ENCODE data around the gene PPFIBP1. TPM values are rescaled to one million over a fixed set of nuclear protein-coding genes. Genes with fewer than 3 reads are reported as not detected.

The PPFIBP1 gene
- total RNA-seq, 3 donors from 2014 or later = 37.0 to 79.4 (median 40.4) TPM

DNA sequence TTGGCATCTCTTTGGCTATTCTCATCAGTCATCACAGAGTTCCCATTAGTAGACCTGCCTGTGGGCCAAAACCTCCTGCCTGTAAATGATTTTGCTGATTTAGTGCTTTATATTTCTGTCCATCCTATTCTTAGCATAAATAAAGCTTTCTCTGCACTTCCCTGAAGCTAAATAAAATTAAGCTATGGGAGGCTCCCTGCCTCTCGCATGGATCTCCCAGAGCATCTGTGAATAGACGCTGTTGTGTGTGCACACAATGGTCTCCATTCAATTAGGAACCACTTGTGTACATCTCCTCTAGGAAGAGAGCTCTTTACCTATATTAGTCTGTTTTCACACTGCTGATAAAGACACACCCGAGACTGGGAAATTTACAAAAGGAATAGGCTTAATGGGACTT, 80.4 kb downstream of the PPFIBP1 start:
- Histone ChIP-seq H3K36me3 (ENCODE audit: low read depth) (no peaks in the 10 kb centered on the region), H3K9me3 (peaks cover 3% of the 10 kb centered on the region), H3K4me1 (ENCODE audit: low read depth) (no peaks in the 10 kb centered on the region), H3K4me3 (no peak overlapping the region)
- DNase-seq (no peak), ATAC-seq (no peak)
- intact Hi-C loops (cut with DNase I, micrococcal nuclease) = no loop called here
- TF ChIP-seq, protein P1, sequence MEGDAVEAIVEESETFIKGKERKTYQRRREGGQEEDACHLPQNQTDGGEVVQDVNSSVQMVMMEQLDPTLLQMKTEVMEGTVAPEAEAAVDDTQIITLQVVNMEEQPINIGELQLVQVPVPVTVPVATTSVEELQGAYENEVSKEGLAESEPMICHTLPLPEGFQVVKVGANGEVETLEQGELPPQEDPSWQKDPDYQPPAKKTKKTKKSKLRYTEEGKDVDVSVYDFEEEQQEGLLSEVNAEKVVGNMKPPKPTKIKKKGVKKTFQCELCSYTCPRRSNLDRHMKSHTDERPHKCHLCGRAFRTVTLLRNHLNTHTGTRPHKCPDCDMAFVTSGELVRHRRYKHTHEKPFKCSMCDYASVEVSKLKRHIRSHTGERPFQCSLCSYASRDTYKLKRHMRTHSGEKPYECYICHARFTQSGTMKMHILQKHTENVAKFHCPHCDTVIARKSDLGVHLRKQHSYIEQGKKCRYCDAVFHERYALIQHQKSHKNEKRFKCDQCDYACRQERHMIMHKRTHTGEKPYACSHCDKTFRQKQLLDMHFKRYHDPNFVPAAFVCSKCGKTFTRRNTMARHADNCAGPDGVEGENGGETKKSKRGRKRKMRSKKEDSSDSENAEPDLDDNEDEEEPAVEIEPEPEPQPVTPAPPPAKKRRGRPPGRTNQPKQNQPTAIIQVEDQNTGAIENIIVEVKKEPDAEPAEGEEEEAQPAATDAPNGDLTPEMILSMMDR (IDR thresholded peaks at IDR 0.05) = no peak

DNA sequence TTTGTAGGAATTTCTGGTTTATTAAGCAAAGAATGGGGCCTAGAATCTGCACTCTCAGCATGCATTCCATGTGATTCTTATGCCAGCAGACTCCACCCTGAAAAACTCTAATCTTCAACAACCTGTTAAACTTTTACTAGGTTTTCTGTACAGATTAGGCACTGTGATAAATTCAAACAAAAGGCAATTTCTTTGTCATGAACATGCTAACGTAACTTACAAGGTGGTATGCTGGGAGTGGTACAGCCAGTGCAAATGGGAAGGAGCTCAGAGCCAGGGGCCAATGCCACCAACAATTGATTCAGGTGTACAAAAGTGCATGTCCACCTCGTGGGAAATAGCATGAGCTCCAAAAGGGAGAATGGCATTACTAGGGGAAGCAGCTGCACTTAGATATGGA, 83.0 kb downstream of the PPFIBP1 start:
- Histone ChIP-seq H3K4me1 (ENCODE audit: low read depth) (peaks cover 8% of the 10 kb centered on the region), H3K4me3 (no peak overlapping the region), H3K9me3 (peaks cover 3% of the 10 kb centered on the region), H3K36me3 (ENCODE audit: low read depth) (no peaks in the 10 kb centered on the region)
- intact Hi-C loops (cut with DNase I, micrococcal nuclease) = no loop called here
- no peak for DNase-seq
- TF ChIP-seq, protein P1 (IDR thresholded peaks at IDR 0.05) = no peak
- ATAC-seq = peak; percentile 58

DNA sequence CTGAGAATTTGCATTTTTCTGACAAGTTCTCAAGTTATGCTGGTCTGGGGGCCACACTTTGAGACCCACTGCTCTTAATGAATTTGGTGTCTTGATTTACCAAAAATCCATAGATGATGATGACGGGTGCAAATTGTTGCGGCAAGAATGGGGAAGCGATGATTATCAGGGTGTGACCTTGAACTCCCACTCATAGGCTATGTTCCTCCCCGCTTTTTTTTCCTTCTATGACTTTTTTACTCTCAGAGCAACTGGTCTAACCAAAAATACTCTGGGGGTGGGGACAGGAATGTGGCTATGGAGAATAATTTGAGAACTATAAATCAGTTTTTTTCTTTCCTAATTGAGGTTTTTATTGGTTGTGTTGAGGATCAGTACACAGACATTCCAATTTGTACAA, 83.6 kb downstream of the PPFIBP1 start:
- Histone ChIP-seq H3K9me3 (peaks cover 3% of the 10 kb centered on the region), H3K36me3 (ENCODE audit: low read depth) (no peaks in the 10 kb centered on the region), H3K4me1 (ENCODE audit: low read depth) (peaks cover 8% of the 10 kb centered on the region), H3K4me3 (no peak overlapping the region)
- no peak for ATAC-seq
- intact Hi-C loops (cut with DNase I, micrococcal nuclease) = no loop called here
- no peak for DNase-seq
- TF ChIP-seq, protein P1 (IDR thresholded peaks at IDR 0.05) = no peak

DNA sequence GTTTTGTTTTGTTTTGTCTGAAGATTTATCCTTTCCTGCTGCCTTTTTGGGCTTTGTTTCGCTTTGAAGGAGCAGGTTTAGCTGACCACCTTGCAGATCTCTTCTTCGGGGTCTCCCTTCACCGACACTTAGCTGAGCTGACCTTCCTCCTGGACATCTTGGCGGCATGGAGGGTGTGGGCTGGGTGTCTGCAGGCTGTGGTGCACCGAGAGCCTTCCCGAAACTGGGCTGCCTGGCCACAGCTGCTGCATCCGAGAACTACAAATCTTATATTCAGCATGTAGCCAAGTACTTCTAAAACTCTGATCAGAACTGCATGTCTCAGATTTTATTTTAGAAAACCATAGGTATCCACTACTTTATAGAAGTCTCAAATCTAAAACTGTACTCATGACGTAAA, 84.9 kb downstream of the PPFIBP1 start:
- TF ChIP-seq, protein P1 (IDR thresholded peaks at IDR 0.05) = no peak
- DNase-seq = no peak
- no peaks in the 10 kb centered on the region for H3K36me3 ChIP-seq (ENCODE audit: low read depth)
- intact Hi-C loops (cut with DNase I, micrococcal nuclease) = no loop called here
- no peak overlapping the region for H3K4me3 ChIP-seq
- peaks cover 3% of the 10 kb centered on the region for H3K9me3 ChIP-seq
- H3K4me1 ChIP-seq (ENCODE audit: low read depth) = peaks cover 8% of the 10 kb centered on the region
- no peak for ATAC-seq

DNA sequence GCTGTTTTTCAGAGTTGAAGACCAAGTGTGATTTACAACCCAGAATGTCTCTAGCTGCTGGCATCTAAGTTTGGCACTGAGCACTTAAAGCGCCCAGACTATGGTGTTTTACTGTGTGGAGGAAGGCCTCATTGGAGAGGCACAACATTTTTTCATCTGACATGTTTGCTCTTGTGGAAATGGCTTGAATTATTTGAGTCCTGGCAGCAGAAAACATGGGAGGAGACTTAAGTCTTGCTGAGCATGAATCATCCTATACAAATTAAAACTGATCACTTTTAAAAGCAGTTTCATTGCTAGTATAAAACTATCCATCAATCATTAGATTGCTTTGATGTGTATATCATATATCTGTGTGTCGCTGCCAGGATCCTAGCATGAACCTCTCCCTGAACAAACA, 86.4 kb downstream of the PPFIBP1 start:
- ATAC-seq = peak; percentile 78
- intact Hi-C loops (cut with DNase I, micrococcal nuclease) = no loop called here

More for the DNA sequence above, 86.4 kb downstream of the PPFIBP1 start:
- Histone ChIP-seq H3K36me3 (ENCODE audit: low read depth) (no peaks in the 10 kb centered on the region), H3K9me3 (no peaks in the 10 kb centered on the region), H3K4me1 (ENCODE audit: low read depth) (peaks cover 8% of the 10 kb centered on the region), H3K4me3 (no peak overlapping the region)
- TF ChIP-seq, protein P1 (IDR thresholded peaks at IDR 0.05) = no peak
- peak in 1 of 3 donors; percentile 19 for DNase-seq

All from mucosa of descending colon (tissue), 3 donors.